GM12878 (cell line): ENCODE data around the gene TMEM41A. TPM values are rescaled to one million over a fixed set of nuclear protein-coding genes. Genes with fewer than 3 reads are reported as not detected.

Source experiments
- ATAC-seq: fragments of 200-7000 bp; cut with Tn5 transposase; 3 replicates; pipeline ENCODE4 v1.9.1; 2020; ENCODE audit warnings: mild to moderate bottlenecking, moderate library complexity
- BruUV-seq: library from RNA; stranded (reverse); fragments of 400-500 nt; replicated peaks from 2 replicates; lab custom pipeline; 2021; lab: Mats Ljungman, UMichigan
- CTCF ChIA-PET: fragments of 300-600 bp; sonication (Branson Sonifier 250); formaldehyde crosslinking; extraction: SDS; loops from one replicate; lab custom pipeline; 2021; ENCODE audit warnings: inconsistent platforms; lab: Yijun Ruan, JAX
- POLR2A ChIA-PET: fragments of 350-600 bp; formaldehyde crosslinking; extraction: SDS; loops from one replicate; lab custom pipeline; 2021; ENCODE audit warnings: inconsistent platforms; lab: Charles Lee
- RAD21 ChIA-PET: fragments of 300-600 bp; sonication (Branson Sonifier 250); formaldehyde crosslinking; loops from one replicate; lab custom pipeline; 2023; ENCODE audit warnings: antibody characterized with exemption; ENCODE audit not compliant: unreplicated experiment; lab: Charles Lee
- SMC1A ChIA-PET: fragments of 300-600 bp; sonication (Branson Sonifier 250); formaldehyde crosslinking; loops from one replicate; lab custom pipeline; 2023; ENCODE audit not compliant: unreplicated experiment, uncharacterized antibody; lab: Charles Lee
- DNase-seq: peaks from one replicate; pipeline ENCODE4 v3.0.0-alpha.2; 2011; ENCODE audit warnings: low read depth, low spot score
- FAIRE-seq: peaks from 3 replicates; lab custom pipeline; 2011; peaks lifted over from hg19 to GRCh38; lab: Jason Lieb, UNC
- H2AFZ ChIP-seq: 2 replicates; pipeline ENCODE4 v1.6.0; 2011; ENCODE audit warnings: low read depth, low read length, control low read depth; ENCODE audit not compliant: control insufficient read depth
- H3K27ac ChIP-seq: 2 replicates; pipeline ENCODE4 v1.5.1; 2011; ENCODE audit warnings: control low read depth; ENCODE audit not compliant: control insufficient read depth, insufficient read depth
- H3K27me3 ChIP-seq, 2 experiments: replicated peaks in 1 of 2; 2 replicates each; pipeline versions ENCODE4 v1.6.0 to v1.6.1; 2011; ENCODE audit warnings: low read length in 1 of 2; ENCODE audit not compliant: control insufficient read depth in 2 of 2, insufficient read depth in 2 of 2
- H3K36me3 ChIP-seq, 2 experiments: 2 replicates each; pipeline ENCODE4 v1.5.1; 2011; ENCODE audit warnings: low read length in 1 of 2; ENCODE audit not compliant: control insufficient read depth in 2 of 2, insufficient read depth in 2 of 2
- H3K4me1 ChIP-seq: 2 replicates; pipeline ENCODE4 v1.6.1; 2011; ENCODE audit warnings: mild to moderate bottlenecking, low read length, moderate library complexity, mixed read lengths; ENCODE audit not compliant: control insufficient read depth, insufficient read depth
- H3K4me2 ChIP-seq: 2 replicates; pipeline ENCODE4 v1.6.0; 2011; ENCODE audit warnings: control low read depth; ENCODE audit not compliant: control insufficient read depth, insufficient read depth
- H3K4me3 ChIP-seq: fragments of 200-600 bp; sonication (generic); 2 replicates; pipeline ENCODE4 v1.5.1; 2016
- H3K79me2 ChIP-seq: 2 replicates; pipeline ENCODE4 v1.6.0; 2011; ENCODE audit warnings: low read length; ENCODE audit not compliant: control insufficient read depth, insufficient read depth
- H3K9ac ChIP-seq: 2 replicates; pipeline ENCODE4 v1.8.0; 2011; ENCODE audit warnings: low read length, control low read depth, mixed read lengths; ENCODE audit not compliant: control insufficient read depth, insufficient read depth
- H3K9me3 ChIP-seq: replicated peaks from 3 replicates; pipeline ENCODE4 v1.5.1; 2011; ENCODE audit warnings: mild to moderate bottlenecking, low read length; ENCODE audit not compliant: control insufficient read depth, insufficient read depth
- H4K20me1 ChIP-seq: 2 replicates; pipeline ENCODE4 v1.6.0; 2011; ENCODE audit not compliant: control insufficient read depth, insufficient read depth
- CHD4 ChIP-seq: fragments of 200-600 bp; sonication (generic); IDR thresholded peaks from 2 replicates; pipeline ENCODE4 v1.6.1; 2016; ENCODE audit warnings: mild to moderate bottlenecking
- CREM ChIP-seq: IDR thresholded peaks from 2 replicates; pipeline ENCODE4 v1.6.1; 2014; ENCODE audit warnings: antibody characterized with exemption, low read depth
- EED ChIP-seq: sonication (generic); IDR thresholded peaks from 2 replicates; pipeline ENCODE4 v1.6.1; 2016; ENCODE audit warnings: antibody characterized with exemption, low read depth
- ESRRA ChIP-seq: IDR thresholded peaks from 2 replicates; pipeline ENCODE4 v1.6.1; 2012; ENCODE audit warnings: mild to moderate bottlenecking, low read length, improper control_type of control experiment
- GABPA ChIP-seq: IDR thresholded peaks from 2 replicates; pipeline ENCODE4 v1.6.1; 2014; ENCODE audit warnings: antibody characterized with exemption, low read depth, mild to moderate bottlenecking, inconsistent platforms
- HDAC6 ChIP-seq: fragments of 200-600 bp; sonication (generic); IDR thresholded peaks from one replicate; pipeline ENCODE4 v1.8.0; 2017; ENCODE audit warnings: antibody characterized with exemption; ENCODE audit not compliant: unreplicated experiment
- HDGF ChIP-seq: fragments of 450-650 bp; IDR thresholded peaks from 2 replicates; pipeline ENCODE4 v1.6.1; 2016; ENCODE audit warnings: antibody characterized with exemption
- LARP7 ChIP-seq: fragments of 450-650 bp; IDR thresholded peaks from 2 replicates; pipeline ENCODE4 v1.6.1; 2017; ENCODE audit warnings: mild to moderate bottlenecking
- PML ChIP-seq: IDR thresholded peaks from 2 replicates; pipeline ENCODE4 v1.6.1; 2012; ENCODE audit warnings: low read length, inconsistent platforms
- POU2F2 ChIP-seq: IDR thresholded peaks from 3 replicates; pipeline ENCODE4 v1.6.1; 2011; ENCODE audit warnings: low read depth, mild to moderate bottlenecking, low read length, borderline replicate concordance
- ZBTB4 ChIP-seq: fragments of 450-650 bp; formaldehyde crosslinking; IDR thresholded peaks from 2 replicates; pipeline ENCODE4 v1.4.0; 2022; ENCODE audit warnings: mild to moderate bottlenecking, moderate library complexity
- WGBS: methylation state at CpG from one replicate; pipeline ENCODE4 v1.1.6; 2016; ENCODE audit warnings: low lambda C conversion rate; ENCODE audit not compliant: insufficient replicate concordance, insufficient coverage; ENCODE audit errors: missing lambda C conversion rate; 5-methylcytosine and 5-hydroxymethylcytosine counted together
- in situ Hi-C: fragments of 300-500 bp; cut with MboI; formaldehyde crosslinking; loops from 9 replicates; pipeline ENCODE4 v1.14.3; 2018; ENCODE audit warnings: mixed read lengths
- intact Hi-C: fragments of 100-400 bp; cut with micrococcal nuclease; formaldehyde crosslinking; loops from one replicate; pipeline ENCODE4 v1.14.2; 2022; ENCODE audit not compliant: unreplicated experiment
- polyA plus RNA-seq, 11 experiments: library from polyadenylated mRNA; depleted of rRNA in 4 of 11; unstranded in 6 of 11; stranded (reverse) in 5 of 11; fragments of >200 nt; fragmentation: Nextera tagmentation in 4 of 11; fragmentation: Illumina TruSeq in 1 of 11; extraction: Ambion mirVana in 4 of 11; extraction: Trizol in 1 of 11; gene quantifications; 1 replicate in 1 of 11; 2 replicates in 10 of 11; pipeline versions ENCODE4 v1.2.1 to v1.2.3, GENCODE V29; 2011 to 2016; ENCODE audit warnings: inconsistent platforms in 2 of 11, missing spikeins in 2 of 11, low read depth in 1 of 11
- total RNA-seq, 4 experiments: library from RNA; depleted of rRNA in 3 of 4; stranded (reverse); fragments of >200 nt in 3 of 4; fragmentation: Illumina TruSeq in 1 of 4; extraction: Trizol in 1 of 4; gene quantifications; 2 replicates each; pipeline versions ENCODE4 v1.2.1 to v1.2.3, GENCODE V29; 2013 to 2021
- TF ChIP-seq, protein P1 (sequence below): fragments of 450-650 bp; IDR thresholded peaks from 2 replicates; pipeline ENCODE4 v1.6.1; 2017; ENCODE audit warnings: low read depth, mild to moderate bottlenecking, moderate library complexity
- TF ChIP-seq, protein P2 (sequence below): fragments of 450-650 bp; IDR thresholded peaks from 2 replicates; pipeline ENCODE4 v1.6.1; 2016; ENCODE audit warnings: mild to moderate bottlenecking

Gene TMEM41A
- total and polyA plus RNA-seq, 10 of the 15 experiments (the other 5 are each of a cell fraction or from before 2014, with no cell fraction given), result 13.9 to 33.2 (median 21.8) TPM

- in situ Hi-C loops (no loop called here), intact Hi-C loops (no loop called here)
- no peaks in the 10 kb centered on the region for H3K79me2 ChIP-seq
- H3K9ac ChIP-seq, result no peak overlapping the region
- H3K4me2 ChIP-seq, result no peak overlapping the region
- RAD21 ChIA-PET, result no interaction called here
- H3K27me3 ChIP-seq, result no peaks in the 10 kb centered on the region
- no peak overlapping the region for H3K27ac ChIP-seq
- FAIRE-seq (no peak), ATAC-seq (no peak), DNase-seq (no peak)
- POLR2A ChIA-PET, result no interaction called here
- no peak overlapping the region for H2AFZ ChIP-seq
- no peaks in the 10 kb centered on the region for H3K9me3 ChIP-seq
- no peaks in the 10 kb centered on the region for H4K20me1 ChIP-seq
- CTCF ChIA-PET, result no interaction called here
- H3K4me1 ChIP-seq, result no peaks in the 10 kb centered on the region
- SMC1A ChIA-PET, result no interaction called here
- no peak overlapping the region for H3K4me3 ChIP-seq
- BruUV-seq, result no TSS peak
- no peaks in the 10 kb centered on the region; a peak in 1 of 4 replicates for H3K36me3 ChIP-seq
- no peak for TF ChIP-seq ESRRA
- no peak for TF ChIP-seq HDAC6
- no peak for TF ChIP-seq POU2F2
- TF ChIP-seq PML, result no peak
- TF ChIP-seq, protein P1, sequence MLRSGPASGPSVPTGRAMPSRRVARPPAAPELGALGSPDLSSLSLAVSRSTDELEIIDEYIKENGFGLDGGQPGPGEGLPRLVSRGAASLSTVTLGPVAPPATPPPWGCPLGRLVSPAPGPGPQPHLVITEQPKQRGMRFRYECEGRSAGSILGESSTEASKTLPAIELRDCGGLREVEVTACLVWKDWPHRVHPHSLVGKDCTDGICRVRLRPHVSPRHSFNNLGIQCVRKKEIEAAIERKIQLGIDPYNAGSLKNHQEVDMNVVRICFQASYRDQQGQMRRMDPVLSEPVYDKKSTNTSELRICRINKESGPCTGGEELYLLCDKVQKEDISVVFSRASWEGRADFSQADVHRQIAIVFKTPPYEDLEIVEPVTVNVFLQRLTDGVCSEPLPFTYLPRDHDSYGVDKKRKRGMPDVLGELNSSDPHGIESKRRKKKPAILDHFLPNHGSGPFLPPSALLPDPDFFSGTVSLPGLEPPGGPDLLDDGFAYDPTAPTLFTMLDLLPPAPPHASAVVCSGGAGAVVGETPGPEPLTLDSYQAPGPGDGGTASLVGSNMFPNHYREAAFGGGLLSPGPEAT, result no peak
- TF ChIP-seq, protein P2, sequence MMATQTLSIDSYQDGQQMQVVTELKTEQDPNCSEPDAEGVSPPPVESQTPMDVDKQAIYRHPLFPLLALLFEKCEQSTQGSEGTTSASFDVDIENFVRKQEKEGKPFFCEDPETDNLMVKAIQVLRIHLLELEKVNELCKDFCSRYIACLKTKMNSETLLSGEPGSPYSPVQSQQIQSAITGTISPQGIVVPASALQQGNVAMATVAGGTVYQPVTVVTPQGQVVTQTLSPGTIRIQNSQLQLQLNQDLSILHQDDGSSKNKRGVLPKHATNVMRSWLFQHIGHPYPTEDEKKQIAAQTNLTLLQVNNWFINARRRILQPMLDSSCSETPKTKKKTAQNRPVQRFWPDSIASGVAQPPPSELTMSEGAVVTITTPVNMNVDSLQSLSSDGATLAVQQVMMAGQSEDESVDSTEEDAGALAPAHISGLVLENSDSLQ, result no peak
- no peak for TF ChIP-seq LARP7
- no peak for TF ChIP-seq ZBTB4 (CRISPR knock-in tag)
- TF ChIP-seq GABPA, result no peak
- no peak for TF ChIP-seq EED
- TF ChIP-seq CREM, result no peak
- TF ChIP-seq HDGF, result no peak
- TF ChIP-seq CHD4, result no peak
- WGBS, result 98% methylated on average over 2 of the region's 2 CpGs
Measured at GRCh38 chr3:185444329-185444728, 54.5 kb downstream of the TMEM41A start.
